Endometrial microvascular endothelial cells (primary cell): ENCODE measurements around the gene ESYT3. TPM values are rescaled to one million over a fixed set of nuclear protein-coding genes. Genes with fewer than 3 reads are reported as not detected.
"Not testable (repeated sequence)": the region's sequence is repeated elsewhere in the genome, so short reads cannot be mapped to it uniquely, and the experiment has no call there.

Source experiments
- in situ Hi-C: cut with HindIII; loops from 2 replicates; pipeline ENCODE4 v1.10.0; 2017; ENCODE audit warnings: low sequenced_read_pairs, low pct_unique_long_range_greater_than_20kb; ENCODE audit errors: inconsistent ontology term
- total RNA-seq: library from RNA; depleted of rRNA; stranded (reverse); fragments of >200 nt; gene quantifications from one replicate; pipeline ENCODE4 v1.2.3, GENCODE V29; 2015; ENCODE audit errors: inconsistent ontology term

Gene ESYT3
- total RNA-seq, 1 donor from 2014 or later: not detected

- in situ Hi-C loops: no loop called here
Measured at GRCh38 chr3:138439646-138440045, 5.2 kb downstream of the ESYT3 start.

DNA sequence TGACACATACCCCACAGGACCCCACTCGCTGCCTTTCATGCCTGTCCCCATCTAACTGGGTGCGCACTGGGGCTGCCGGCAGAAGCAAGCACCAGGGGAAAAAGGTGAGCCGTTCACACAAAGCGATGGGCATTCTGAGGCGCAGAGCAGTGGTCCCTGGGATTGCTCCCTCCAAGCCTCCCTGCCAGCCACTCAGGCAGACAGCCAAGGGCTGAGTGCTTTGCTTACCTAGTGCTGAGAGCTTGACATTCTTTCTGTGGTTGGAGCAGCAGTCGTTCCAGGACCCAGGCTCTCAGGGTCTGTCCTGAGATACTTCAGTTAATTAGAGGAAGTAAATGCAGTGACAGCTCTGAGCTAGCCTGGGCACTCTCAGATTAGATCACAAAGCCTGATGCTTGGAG lies 5.7 kb downstream of the ESYT3 start:
- in situ Hi-C loops: no loop called here

DNA sequence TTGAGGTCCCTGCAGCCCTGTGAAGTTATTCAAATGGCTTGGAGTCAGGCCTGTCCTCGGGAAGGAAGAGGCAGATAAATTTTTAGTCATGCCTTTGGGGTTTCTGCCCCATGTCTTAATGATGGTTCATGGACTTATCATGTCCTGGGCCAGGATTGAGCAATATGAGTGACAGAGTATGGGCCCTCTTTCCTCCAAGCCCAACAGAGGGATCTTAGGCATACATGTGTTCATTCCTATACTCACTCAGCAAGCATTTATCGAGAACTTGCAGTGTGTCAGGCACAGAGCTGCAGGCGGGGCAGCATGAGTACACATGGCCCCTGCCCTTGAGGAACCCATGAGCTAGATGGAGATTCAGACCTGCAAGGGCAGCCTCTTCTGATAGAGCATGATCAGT lies 6.2 kb downstream of the ESYT3 start:
- in situ Hi-C loops: no loop called here

GRCh38 chr3:138441256-138441655 lies 6.8 kb downstream of the ESYT3 start:
- in situ Hi-C loops: no loop called here

DNA sequence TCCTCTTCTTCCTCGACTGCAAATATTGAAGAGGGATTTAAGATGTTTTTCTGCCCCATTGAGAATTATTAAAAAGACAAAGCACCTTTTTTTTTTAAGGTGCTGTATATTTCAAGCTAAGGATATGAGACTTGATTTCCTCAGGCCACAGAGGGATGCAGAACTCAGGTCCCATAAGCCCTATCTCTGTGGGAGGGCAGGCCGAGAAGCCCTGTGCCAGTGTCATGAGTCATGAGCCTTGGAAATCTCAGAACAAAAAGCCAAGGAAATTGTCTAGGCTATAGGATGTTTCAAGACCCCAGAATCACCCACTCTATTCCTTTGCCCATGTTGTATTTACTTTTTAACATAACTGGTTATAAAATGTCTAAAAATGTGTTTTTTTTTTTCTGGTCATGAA lies 7.3 kb downstream of the ESYT3 start:
- in situ Hi-C loops: no loop called here

DNA sequence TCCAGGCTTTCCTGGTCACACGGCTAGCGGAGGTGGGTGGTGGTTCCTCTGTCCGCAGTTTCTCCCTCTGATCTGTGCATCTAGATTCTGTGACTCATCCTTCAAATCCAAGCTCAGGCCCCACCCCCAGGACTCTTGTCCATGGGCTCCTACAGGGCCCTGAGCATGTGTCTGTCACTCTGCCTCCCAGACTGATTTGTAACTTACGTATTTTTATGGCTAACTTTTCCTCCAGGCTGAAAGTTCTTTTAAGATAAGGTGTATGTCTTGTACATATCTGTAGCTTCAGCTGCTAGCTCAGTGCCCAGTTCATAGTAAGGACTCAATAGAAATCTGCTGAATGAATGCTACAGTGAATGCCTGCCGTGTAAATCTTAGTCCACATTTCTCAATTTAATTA lies 8.0 kb downstream of the ESYT3 start:
- in situ Hi-C loops: no loop called here

- in situ Hi-C loops: no loop called here
Measured at GRCh38 chr3:138443091-138443490, 8.7 kb downstream of the ESYT3 start.

GRCh38 chr3:138443521-138444503 lies 9.4 kb downstream of the ESYT3 start:
- in situ Hi-C loops: no loop called here

DNA sequence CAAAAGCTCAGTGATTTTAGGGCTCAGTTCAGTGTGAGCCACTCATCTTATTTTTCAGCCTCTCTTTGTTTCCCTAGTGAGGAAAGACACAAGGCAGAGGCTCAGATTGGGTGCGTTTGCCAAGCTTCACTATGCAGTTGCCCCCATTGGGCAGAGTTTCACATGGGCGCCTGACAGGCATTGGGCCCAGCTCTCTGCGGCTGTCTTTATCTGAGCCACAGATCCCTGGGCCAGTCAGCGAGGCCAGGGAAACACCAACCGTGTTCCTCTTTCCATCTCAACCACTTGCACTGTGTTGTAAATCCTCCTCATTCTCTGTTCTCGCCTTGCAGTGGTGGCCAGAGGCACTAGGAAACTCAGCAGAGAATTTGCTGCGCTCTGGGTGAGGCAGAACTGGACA lies 10.8 kb downstream of the ESYT3 start:
- in situ Hi-C loops: no loop called here

- in situ Hi-C loops: no loop called here
Measured at GRCh38 chr3:138445654-138446053, 11.2 kb downstream of the ESYT3 start.

GRCh38 chr3:138448631-138449030 lies 14.2 kb downstream of the ESYT3 start:
- in situ Hi-C loops: no loop called here

- in situ Hi-C loops: no loop called here
Measured at GRCh38 chr3:138449490-138449889, 15.1 kb downstream of the ESYT3 start.

GRCh38 chr3:138450181-138450580 lies 15.8 kb downstream of the ESYT3 start:
- in situ Hi-C loops: no loop called here

- in situ Hi-C loops: no loop called here
Measured at GRCh38 chr3:138450704-138451424, 16.4 kb downstream of the ESYT3 start.

GRCh38 chr3:138451595-138452162 lies 17.3 kb downstream of the ESYT3 start:
- in situ Hi-C loops: no loop called here

DNA sequence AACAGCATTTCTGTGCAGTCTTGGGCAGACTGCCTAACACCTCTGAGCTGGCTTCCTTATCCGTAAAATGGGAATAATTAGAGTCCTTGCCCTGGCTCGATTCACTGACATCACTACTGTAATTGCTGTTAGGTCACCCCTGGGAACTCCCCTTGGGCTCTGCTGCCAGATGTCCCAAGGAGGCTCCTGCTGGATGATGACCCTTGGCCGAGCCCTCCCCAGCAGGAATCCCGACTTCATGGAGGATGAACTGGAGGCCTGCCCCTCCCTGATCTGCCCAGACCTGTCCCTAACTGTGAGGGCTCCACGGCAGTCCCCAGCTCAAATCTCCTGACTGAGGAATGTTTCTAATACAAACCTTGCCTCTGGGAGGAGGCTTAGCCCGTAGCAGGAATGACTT lies 18.0 kb downstream of the ESYT3 start:
- in situ Hi-C loops: no loop called here

GRCh38 chr3:138453940-138454339 lies 19.5 kb downstream of the ESYT3 start:
- in situ Hi-C loops: not testable (repeated sequence)

DNA sequence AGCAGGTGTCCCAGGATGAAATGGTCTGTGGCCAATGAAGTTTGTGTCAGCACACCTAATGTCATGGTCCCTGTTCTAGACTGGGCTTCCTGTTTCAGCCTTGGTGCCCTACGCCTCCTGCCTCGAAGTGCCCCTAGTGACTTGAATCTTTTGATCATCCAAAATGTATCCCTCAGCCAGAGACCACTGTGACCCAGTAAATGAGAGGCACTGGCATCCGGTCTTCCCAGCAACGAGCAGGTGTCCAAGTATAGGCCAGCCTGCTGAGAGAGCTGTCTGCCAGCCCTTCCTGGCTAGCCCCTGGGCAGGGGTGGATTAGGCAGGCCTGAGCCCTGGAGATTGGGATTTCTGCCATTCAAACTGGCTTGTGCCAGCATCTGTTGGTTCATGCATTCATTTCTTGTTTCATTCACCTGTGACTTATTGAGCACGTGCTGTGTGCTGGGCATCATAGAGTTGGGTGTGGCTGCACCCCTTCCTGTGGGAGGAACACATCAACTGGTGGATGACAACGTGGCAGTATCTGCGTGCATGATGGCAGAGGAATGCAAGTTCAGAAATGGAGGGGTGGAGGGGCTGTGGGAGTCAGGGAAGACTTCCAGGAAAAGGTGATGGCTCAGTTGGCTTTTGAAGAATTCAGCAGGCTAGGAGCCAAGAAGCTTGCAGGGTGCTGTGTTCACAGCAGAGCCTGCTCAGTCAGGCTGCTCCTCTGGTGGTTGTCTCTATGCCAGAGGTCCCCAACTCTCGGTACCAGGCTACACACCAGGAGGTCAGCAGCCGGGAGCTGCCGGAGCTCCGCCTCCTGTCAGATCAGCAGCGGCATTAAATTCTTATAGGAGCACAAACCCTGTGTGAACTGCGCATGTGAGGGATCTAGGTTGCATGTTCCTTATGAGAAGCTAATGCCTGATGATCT lies 21.6 kb downstream of the ESYT3 start:
- in situ Hi-C loops: no loop called here
